Measurements from ENCODE around the gene C11orf16. TPM values are rescaled to one million over a fixed set of nuclear protein-coding genes. Genes with fewer than 3 reads are reported as not detected.

The C11orf16 gene
- total RNA-seq, 1 experiment from 2014 or later: not detected

DNA sequence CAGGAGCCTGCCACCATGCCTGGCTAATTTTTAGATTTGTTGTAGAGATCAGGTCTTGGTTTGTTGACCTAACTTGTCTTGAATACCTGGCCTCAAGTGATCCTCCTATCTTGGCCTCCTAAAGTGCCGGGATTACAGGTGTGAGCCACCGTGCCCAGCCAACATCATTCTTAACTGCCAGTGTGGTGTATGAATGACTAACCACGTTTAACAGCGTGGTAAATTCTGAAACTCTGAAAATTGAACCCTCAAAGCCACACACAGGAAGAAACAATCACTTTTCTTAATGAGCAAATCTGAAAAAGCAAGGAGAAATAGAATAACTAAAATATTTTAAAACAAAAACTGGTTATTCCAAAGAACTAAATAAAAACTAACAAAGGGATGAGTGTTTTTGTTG is 24.1 kb upstream of the C11orf16 start:
- H3K9me2 ChIP-seq (ENCODE audit: insufficient read depth): no peaks in the 10 kb centered on the region
- TF ChIP-seq RAD21 (IDR thresholded peaks at IDR 0.05; ENCODE audit: low read depth) (no peak), SP1 (IDR thresholded peaks at IDR 0.05; ENCODE audit: low read depth) (no peak), ZNF274 (IDR thresholded peaks at IDR 0.05; ENCODE audit: low read depth, low read length) (no peak), FOSL1 (IDR thresholded peaks at IDR 0.05; ENCODE audit: low read depth) (no peak)
- TF ChIP-seq, protein P1, sequence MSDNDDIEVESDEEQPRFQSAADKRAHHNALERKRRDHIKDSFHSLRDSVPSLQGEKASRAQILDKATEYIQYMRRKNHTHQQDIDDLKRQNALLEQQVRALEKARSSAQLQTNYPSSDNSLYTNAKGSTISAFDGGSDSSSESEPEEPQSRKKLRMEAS (IDR thresholded peaks at IDR 0.05): no peak
- POLR2A ChIA-PET: no interaction called here
- no peak overlapping the region for H3K4me2 ChIP-seq (ENCODE audit: low read length)
- no peaks in the 10 kb centered on the region for H3K27me3 ChIP-seq (ENCODE audit: insufficient read depth, low read length)
- no peaks in the 10 kb centered on the region for H3K9me3 ChIP-seq (ENCODE audit: control insufficient read depth in 1 of 2, insufficient read depth in 1 of 2, low read depth in 1 of 2, low read length in 2 of 2)
- H2AFZ ChIP-seq (ENCODE audit: low read depth, low read length, poor library complexity, severe bottlenecking): no peak overlapping the region
- DNase-seq (ENCODE audit: low read depth, low spot score) (no peak), ATAC-seq (no peak)
- peaks cover 0 to 3% of the 10 kb centered on the region in 2 experiments; a peak in 1 of 4 replicates for H3K4me1 ChIP-seq (ENCODE audit: control insufficient read depth in 1 of 2, insufficient read depth in 2 of 2, low read length in 2 of 2)
- BruUV-seq (replicated peaks): no TSS peak
- H3K9ac ChIP-seq (ENCODE audit: low read length): no peak overlapping the region
- CTCF ChIA-PET: no interaction called here
- intact Hi-C loops (cut with micrococcal nuclease): loop anchor here (10.0 kb wide), 1 partner anchor 732 kb away; no protein-coding TSS in a partner anchor
- H4K20me1 ChIP-seq (ENCODE audit: insufficient read depth): no peaks in the 10 kb centered on the region
- H3K27ac ChIP-seq (ENCODE audit: low read depth, low read length): no peak overlapping the region
- H3K4me3 ChIP-seq (replicated peaks in 1 of 2; ENCODE audit: low read depth in 1 of 2, low read length in 2 of 2): no peak overlapping the region
- H3K79me2 ChIP-seq (ENCODE audit: insufficient read depth, low read length): peaks cover 24% of the 10 kb centered on the region
- peaks cover 2 to 6% of the 10 kb centered on the region in 2 experiments; a peak in 2 of 4 replicates for H3K36me3 ChIP-seq (ENCODE audit: control insufficient read depth in 1 of 2, insufficient read depth in 2 of 2, low read length in 2 of 2)
- RAD21 ChIA-PET (ENCODE audit: low non-redundant PET in 1 of 2, low total read pairs in 2 of 2, uncharacterized antibody in 2 of 2, unreplicated experiment in 2 of 2): no interaction called here

DNA sequence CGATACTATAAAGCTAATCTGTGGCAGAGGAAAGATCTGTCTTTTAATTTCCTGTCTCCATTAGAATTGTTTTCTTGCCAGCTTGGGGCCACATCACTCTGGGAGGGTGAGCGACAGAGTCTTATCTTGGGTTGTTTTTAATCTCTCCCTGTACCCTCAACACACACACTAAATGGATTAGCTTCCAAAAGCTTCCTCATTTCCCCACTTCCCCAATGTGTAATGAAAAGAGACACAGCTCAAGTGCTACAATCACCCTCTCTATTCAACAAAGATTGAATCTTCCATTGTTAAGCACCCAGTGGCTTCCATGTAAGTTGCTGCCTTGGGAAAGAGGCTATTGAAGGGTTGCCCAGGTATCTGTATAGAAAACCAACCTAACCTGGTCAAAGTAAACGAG is 16.1 kb upstream of the C11orf16 start:
- no peak for TF ChIP-seq EZH2phosphoT487 (IDR thresholded peaks at IDR 0.05; ENCODE audit: borderline replicate concordance)
- no peak for TF ChIP-seq EZH2 (IDR thresholded peaks at IDR 0.05)
- no peak for TF ChIP-seq TCF7L2 (IDR thresholded peaks at IDR 0.05; ENCODE audit: borderline replicate concordance, extremely low read depth, insufficient read depth, insufficient read length)
- no peak for TF ChIP-seq CEBPB (IDR thresholded peaks at IDR 0.05; ENCODE audit: low read depth)
- TF ChIP-seq POLR2A (IDR thresholded peaks at IDR 0.05; ENCODE audit: borderline replicate concordance, extremely low read depth, insufficient read depth, insufficient read length): no peak
- no peak for TF ChIP-seq ZNF274 (IDR thresholded peaks at IDR 0.05; ENCODE audit: low read depth, low read length)
- no peak for TF ChIP-seq ELF1 (IDR thresholded peaks at IDR 0.05; ENCODE audit: borderline replicate concordance, low read depth)
- Histone ChIP-seq H3K27ac (ENCODE audit: low read depth, low read length) (no peak overlapping the region), H3K4me1 (ENCODE audit: control insufficient read depth in 1 of 2, insufficient read depth in 2 of 2, low read length in 2 of 2) (no peaks in the 10 kb centered on the region), H4K20me1 (ENCODE audit: insufficient read depth) (no peaks in the 10 kb centered on the region), H3K9ac (ENCODE audit: low read length) (no peak overlapping the region), H3K79me2 (ENCODE audit: insufficient read depth, low read length) (no peaks in the 10 kb centered on the region), H2AFZ (ENCODE audit: low read depth, low read length, poor library complexity, severe bottlenecking) (no peak overlapping the region), H3K36me3 (ENCODE audit: control insufficient read depth in 1 of 2, insufficient read depth in 2 of 2, low read length in 2 of 2) (peaks cover 4 to 6% of the 10 kb centered on the region in 2 experiments; a peak in 3 of 4 replicates), H3K9me3 (ENCODE audit: control insufficient read depth in 1 of 2, insufficient read depth in 1 of 2, low read depth in 1 of 2, low read length in 2 of 2) (no peaks in the 10 kb centered on the region), H3K4me2 (ENCODE audit: low read length) (no peak overlapping the region), H3K27me3 (ENCODE audit: insufficient read depth, low read length) (no peaks in the 10 kb centered on the region), H3K4me3 (replicated peaks in 1 of 2; ENCODE audit: low read depth in 1 of 2, low read length in 2 of 2) (no peak overlapping the region), H3K9me2 (ENCODE audit: insufficient read depth) (no peaks in the 10 kb centered on the region)
- DNase-seq (ENCODE audit: low read depth, low spot score) (no peak), ATAC-seq (no peak)
- no TSS peak for BruUV-seq (replicated peaks)
- ChIA-PET RAD21 (ENCODE audit: low non-redundant PET in 1 of 2, low total read pairs in 2 of 2, uncharacterized antibody in 2 of 2, unreplicated experiment in 2 of 2) (no interaction called here), POLR2A (interaction anchor here (1.2 kb wide), 1 partner anchor 15 kb away, joined by 3 read pairs; the partner anchor contains the start of gene TMEM9B), CTCF (interaction anchor here (0.6 to 3.2 kb wide), 2 partner anchors 11 to 35 kb away, joined by 3 to 14 read pairs; no protein-coding TSS in a partner anchor)
- intact Hi-C loops (cut with micrococcal nuclease): no loop called here
